Measurements from ENCODE around the gene BCAS4.

The BCAS4 gene

DNA sequence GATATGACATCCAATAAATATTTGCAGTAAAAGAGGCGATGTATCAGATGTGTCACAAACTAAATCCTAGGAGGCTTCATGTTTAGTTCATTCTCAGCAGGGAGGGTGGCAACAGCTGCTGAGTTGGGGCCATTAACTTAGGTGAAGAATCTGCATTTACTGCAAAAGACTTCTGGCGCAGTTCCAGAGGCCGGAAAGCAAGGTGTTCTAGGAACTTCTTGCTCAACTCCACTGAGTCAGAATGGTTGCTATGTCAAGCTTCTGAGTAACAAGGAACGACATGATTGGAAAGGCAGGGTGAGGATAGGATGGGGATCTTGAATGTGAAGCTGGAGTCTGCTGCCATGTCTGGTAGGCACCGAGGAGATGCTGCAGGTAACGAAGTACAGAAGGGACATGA, 124.7 kb downstream of the BCAS4 start:
- no peak for DNase-seq

DNA sequence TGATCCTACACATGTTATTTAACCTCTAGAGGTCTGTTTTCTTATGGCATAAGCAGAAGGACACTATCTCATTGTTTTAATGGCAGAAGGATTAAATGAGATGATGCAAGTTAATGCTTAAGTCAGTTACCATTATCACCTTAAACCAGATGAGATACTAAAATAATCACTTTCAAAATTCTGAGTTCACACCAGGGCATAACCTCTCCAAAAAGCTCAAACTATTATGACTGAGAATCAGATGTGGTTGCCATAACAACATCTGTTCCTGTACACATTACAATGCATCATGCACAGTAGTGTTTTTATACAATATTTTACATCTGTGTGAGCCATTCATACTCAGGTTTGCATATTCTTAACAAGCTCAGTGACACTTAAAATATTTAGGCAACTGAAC, 126.1 kb downstream of the BCAS4 start:
- DNase-seq: no peak

DNA sequence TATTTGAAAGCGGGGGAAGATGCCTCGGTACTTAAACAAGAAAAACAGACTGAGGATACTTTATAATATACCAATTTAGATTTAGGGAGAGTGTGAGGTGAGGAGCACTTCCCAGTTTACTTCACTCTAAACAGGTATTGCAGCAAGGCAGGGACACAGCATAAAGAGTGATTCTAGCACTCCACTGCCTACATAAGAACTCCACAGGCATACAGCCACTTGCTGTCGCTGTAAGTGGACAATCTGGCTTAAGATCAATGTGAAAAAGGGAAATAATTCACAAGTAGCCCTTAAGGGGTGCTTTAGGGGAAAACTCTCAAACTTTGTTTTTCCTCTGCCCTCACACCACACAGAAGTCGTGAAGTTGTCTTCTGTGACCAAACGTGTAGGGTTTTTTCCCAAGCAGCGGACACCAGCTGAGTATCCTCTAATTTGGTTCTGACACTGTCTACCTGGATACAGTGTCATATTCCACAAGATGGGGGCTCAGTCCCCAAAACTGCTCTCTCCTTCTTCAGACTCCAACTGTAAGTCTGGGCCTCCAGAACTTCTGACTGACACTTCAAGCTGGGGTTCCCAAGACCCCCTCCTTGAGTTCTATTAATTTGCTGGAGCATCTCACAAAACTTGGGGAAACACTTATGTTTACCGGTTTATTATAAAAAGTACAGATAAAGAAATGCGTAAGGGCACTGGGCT, 127.1 kb downstream of the BCAS4 start:
- DNase-seq: no peak

DNA sequence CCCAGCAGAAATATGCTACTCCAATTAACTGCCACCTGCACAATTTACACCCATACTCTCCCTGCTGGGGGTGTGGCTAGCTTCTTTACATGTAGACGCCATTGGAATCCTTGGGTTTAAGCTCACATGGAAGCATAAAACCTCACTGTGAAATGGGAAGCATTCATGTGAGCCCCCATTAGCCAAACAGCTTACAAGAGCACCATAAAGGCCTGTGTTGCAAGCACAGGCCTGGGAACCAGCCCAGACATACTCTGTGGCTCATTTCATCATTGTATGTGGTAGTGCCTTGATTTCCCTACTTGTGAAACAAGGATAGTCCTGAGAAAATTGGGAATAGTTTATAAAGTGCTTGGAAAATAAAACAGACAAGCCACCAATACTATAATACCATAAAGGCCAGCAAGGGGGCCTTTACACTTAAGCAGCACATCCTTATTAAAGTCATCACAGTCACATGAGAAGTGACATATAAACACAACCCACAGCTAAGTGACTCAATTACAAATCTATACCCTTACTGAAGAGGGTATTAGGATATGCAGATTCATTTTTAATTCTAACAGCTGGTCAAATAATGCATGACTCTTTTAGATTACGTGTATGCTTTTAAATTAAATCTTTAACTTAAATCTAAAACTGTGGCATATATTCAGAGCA, 129.5 kb downstream of the BCAS4 start:
- DNase-seq: no peak

DNA sequence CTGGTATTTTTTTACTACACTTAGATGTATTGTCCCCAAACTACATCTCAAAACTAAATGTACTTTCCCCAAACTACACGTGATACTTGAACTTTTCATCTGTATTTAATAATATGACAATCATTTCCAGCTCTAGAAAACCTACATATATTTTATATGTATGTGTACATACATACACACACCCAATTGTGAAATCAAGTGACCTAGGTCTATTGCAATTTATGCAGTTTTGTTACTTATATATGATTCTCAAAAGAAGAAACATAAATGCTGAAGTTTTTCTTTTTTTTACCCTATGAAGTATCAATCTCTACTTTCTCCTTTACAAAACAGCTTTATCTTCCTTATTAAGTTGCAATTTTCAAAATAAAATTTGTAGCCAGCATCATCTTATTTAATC, 131.7 kb downstream of the BCAS4 start:
- DNase-seq: no peak
